IPS-15b (cell line): ENCODE data around the gene KDELR1.
A peak's percentile ranks its signal among the peaks of the same experiment; 100 is the strongest.
"Not testable (repeated sequence)": the region's sequence is repeated elsewhere in the genome, so short reads cannot be mapped to it uniquely, and the experiment has no call there.

Experiments
- H3K27me3 ChIP-seq: one replicate; pipeline ENCODE4 v1.6.1; 2013; ENCODE audit warnings: low read length; ENCODE audit not compliant: control insufficient read depth, insufficient read depth
- H3K36me3 ChIP-seq: one replicate; pipeline ENCODE4 v1.6.1; 2013; ENCODE audit warnings: low read length; ENCODE audit not compliant: control insufficient read depth, insufficient read depth
- H3K4me1 ChIP-seq: one replicate; pipeline ENCODE4 v1.6.1; 2013; ENCODE audit warnings: mild to moderate bottlenecking, low read length; ENCODE audit not compliant: control insufficient read depth, insufficient read depth
- H3K4me3 ChIP-seq: one replicate; pipeline ENCODE4 v1.5.1; 2013; ENCODE audit warnings: low read depth, low read length
- H3K9ac ChIP-seq: one replicate; pipeline ENCODE4 v1.6.1; 2013; ENCODE audit warnings: low read depth, mild to moderate bottlenecking, low read length
- H3K9me3 ChIP-seq: one replicate; pipeline ENCODE4 v1.6.1; 2013; ENCODE audit warnings: mild to moderate bottlenecking, low read length; ENCODE audit not compliant: control insufficient read depth, insufficient read depth

Gene KDELR1

DNA sequence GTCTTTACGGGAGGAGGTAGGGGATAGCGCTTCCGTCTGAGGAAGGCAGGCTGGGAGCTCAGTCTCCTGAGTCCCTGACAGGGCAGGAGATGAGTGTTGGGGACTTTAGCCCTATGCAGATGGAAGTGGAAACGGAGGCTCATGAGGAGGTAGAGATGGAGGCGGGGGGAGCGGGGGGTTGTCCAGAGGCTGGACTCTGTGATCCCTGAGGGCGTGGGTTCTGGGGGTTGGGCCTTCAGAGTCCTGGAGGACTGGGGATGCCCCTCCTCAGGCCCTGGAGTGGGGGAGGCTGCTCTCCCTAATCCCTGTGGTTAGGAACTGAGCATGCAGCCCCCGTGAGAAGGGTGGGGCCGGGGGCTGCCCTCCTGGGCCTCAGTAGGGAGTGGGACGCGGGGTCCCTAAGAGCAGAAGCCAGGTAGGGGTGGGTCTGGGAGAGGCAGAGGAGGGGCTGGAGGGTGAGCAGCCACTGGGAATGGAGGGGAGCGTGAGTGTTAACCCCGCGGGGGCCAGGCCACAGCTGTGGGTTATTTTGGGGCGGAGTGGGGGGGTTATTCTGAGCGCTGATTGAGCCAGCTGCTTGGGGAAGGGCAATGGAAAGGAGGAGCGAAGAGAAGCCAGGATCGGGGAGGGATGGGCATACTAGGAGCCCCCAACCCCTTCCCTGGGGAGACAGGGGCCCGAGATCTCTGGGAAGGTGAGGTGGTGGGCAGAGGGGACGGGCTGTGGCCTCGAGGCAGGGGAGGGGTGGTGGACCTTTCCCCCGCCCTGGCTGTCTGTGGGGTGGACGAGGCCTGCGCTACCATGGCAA, 4.9 kb upstream of the KDELR1 start:
- no peaks in the 10 kb centered on the region for H3K9me3 ChIP-seq
- H3K27me3 ChIP-seq: peaks cover 45% of the 10 kb centered on the region
- peaks cover 8% of the 10 kb centered on the region for H3K4me1 ChIP-seq
- no peaks in the 10 kb centered on the region for H3K36me3 ChIP-seq
- H3K4me3 ChIP-seq: peak overlapping the region; percentile 50
- H3K9ac ChIP-seq: no peak overlapping the region

GRCh38 chr19:48395499-48395898, 4.1 kb upstream of the KDELR1 start:
- Histone ChIP-seq H3K36me3 (no peaks in the 10 kb centered on the region), H3K4me1 (peaks cover 4% of the 10 kb centered on the region), H3K4me3 (peak overlapping the region; percentile 50), H3K27me3 (peaks cover 45% of the 10 kb centered on the region), H3K9ac (no peak overlapping the region), H3K9me3 (no peaks in the 10 kb centered on the region)

DNA sequence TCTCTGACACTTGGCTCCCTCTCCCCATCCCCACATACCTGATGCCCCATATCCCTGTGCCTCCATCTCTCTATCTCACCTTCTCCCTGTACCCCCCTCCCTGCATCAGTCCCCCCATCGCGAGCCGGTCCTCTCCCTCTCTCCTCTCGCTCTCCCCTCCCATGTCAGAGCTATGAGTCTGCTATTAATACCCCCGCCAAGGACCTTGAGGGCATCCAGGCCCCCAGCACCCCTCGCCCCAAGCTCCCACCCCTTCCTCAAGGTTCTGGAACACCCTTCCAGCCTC, 3.8 kb upstream of the KDELR1 start:
- Histone ChIP-seq H3K27me3 (peaks cover 45% of the 10 kb centered on the region), H3K4me3 (peak overlapping the region; percentile 50), H3K9ac (no peak overlapping the region), H3K4me1 (peaks cover 4% of the 10 kb centered on the region), H3K36me3 (no peaks in the 10 kb centered on the region), H3K9me3 (no peaks in the 10 kb centered on the region)

DNA sequence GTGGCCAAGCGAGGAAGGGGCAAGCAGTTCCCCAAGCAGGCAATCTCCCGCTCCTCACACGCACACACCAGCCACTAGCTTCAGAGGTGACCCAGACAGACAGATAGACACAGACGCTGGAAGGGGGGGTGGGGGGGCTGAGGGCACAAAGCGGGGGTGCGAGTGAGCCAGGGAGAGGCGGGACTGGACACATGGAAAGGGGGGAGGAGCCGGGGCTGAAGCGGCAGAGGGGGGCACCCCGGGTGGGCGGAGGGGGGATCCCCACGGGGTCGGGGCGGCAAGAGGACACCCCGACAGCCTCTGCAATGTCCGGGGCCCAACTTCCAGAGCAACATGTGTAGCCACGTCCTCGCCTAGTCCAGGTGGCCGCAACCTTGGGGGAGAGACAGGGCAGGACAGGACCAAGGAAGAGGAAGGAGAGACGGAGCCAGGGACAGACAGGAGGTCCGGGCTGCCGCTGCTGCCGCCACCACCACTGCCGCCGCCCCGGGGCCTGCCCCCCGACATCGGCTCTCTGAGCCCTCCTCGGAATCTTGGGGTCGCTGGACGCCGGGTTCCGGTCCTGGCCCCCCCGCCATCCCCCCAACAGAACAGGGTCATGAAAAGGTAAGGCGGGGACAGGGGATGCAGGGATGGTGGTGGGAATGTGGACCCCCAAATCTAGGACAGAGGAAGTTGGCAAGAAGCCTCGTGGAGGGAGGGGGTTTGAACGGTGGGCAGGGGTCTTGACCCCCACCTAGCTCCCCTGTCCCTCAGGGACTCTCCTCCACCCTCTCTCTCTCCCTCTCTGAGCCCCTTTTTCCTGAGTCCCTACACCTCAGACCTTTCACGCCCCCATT, 3.2 kb upstream of the KDELR1 start:
- Histone ChIP-seq H3K4me3 (peak overlapping the region; percentile 52), H3K27me3 (peaks cover 45% of the 10 kb centered on the region), H3K4me1 (peaks cover 4% of the 10 kb centered on the region), H3K36me3 (peaks cover 2% of the 10 kb centered on the region), H3K9me3 (no peaks in the 10 kb centered on the region), H3K9ac (no peak overlapping the region)

GRCh38 chr19:48393559-48394330, 2.4 kb upstream of the KDELR1 start, which contains the start of gene GRIN2D:
TSS of gene GRIN2D (plus strand) at chr19:48393668. CDS start at chr19:48398393, 4,725 bp downstream.
- Histone ChIP-seq H3K9me3 (no peaks in the 10 kb centered on the region), H3K9ac (no peak within 1 kb of the TSS), H3K27me3 (peaks cover 45% of the 10 kb centered on the region), H3K4me3 (peak within 1 kb of the TSS; percentile 52), H3K4me1 (peaks cover 4% of the 10 kb centered on the region), H3K36me3 (peaks cover 8% of the 10 kb centered on the region)

- Histone ChIP-seq H3K9me3 (no peaks in the 10 kb centered on the region), H3K4me1 (peaks cover 4% of the 10 kb centered on the region), H3K36me3 (peaks cover 13% of the 10 kb centered on the region), H3K27me3 (peaks cover 43% of the 10 kb centered on the region), H3K4me3 (peak overlapping the region; percentile 52), H3K9ac (no peak overlapping the region)
Measured at GRCh38 chr19:48392860-48393558, 1.7 kb upstream of the KDELR1 start.

GRCh38 chr19:48392006-48392344, 624 bp upstream of the KDELR1 start:
- H3K4me3 ChIP-seq, H3K9me3 ChIP-seq, H3K9ac ChIP-seq, H3K4me1 ChIP-seq: not testable (repeated sequence)
- Histone ChIP-seq H3K27me3 (peaks cover 33% of the 10 kb centered on the region), H3K36me3 (peaks cover 17% of the 10 kb centered on the region)

GRCh38 chr19:48390188-48391099, 907 bp downstream of the KDELR1 start:
- peak overlapping the region; percentile 92 for H3K4me3 ChIP-seq
- H3K4me1 ChIP-seq: no peaks in the 10 kb centered on the region

GRCh38 chr19:48386981-48387380, 4.4 kb downstream of the KDELR1 start:
- Histone ChIP-seq H3K27me3 (no peaks in the 10 kb centered on the region), H3K9ac (no peak overlapping the region), H3K36me3 (peaks cover 44% of the 10 kb centered on the region)

More at GRCh38 chr19:48390188-48391099, 907 bp downstream of the KDELR1 start:
- Histone ChIP-seq H3K9me3 (no peaks in the 10 kb centered on the region), H3K9ac (peak overlapping the region; percentile 97), H3K36me3 (peaks cover 27% of the 10 kb centered on the region), H3K27me3 (peaks cover 18% of the 10 kb centered on the region)

GRCh38 chr19:48385461-48386087, 5.8 kb downstream of the KDELR1 start:
- no peaks in the 10 kb centered on the region for H3K9me3 ChIP-seq
- H3K27me3 ChIP-seq: no peaks in the 10 kb centered on the region
- H3K36me3 ChIP-seq: peaks cover 44% of the 10 kb centered on the region
- no peak overlapping the region for H3K4me3 ChIP-seq
- H3K9ac ChIP-seq: no peak overlapping the region
- no peaks in the 10 kb centered on the region for H3K4me1 ChIP-seq

More at GRCh38 chr19:48386981-48387380, 4.4 kb downstream of the KDELR1 start:
- Histone ChIP-seq H3K4me3 (no peak overlapping the region), H3K4me1 (no peaks in the 10 kb centered on the region), H3K9me3 (no peaks in the 10 kb centered on the region)
